Jurkat, Clone E6-1 (cell line): Measurements from ENCODE around the gene SMYD3.

Source experiments
- DNase-seq: peaks from one replicate; pipeline ENCODE4 v3.0.0-alpha.2; 2011; ENCODE audit warnings: low read depth, low spot score
- H3K4me3 ChIP-seq: 2 replicates; pipeline ENCODE4 v1.5.1; 2011; ENCODE audit warnings: mild to moderate bottlenecking, low read length, control low read depth, moderate library complexity

Gene SMYD3

GRCh38 chr1:245871191-245871590, 635.9 kb downstream of the SMYD3 start:
- H3K4me3 ChIP-seq: no peak overlapping the region
- no peak for DNase-seq

DNA sequence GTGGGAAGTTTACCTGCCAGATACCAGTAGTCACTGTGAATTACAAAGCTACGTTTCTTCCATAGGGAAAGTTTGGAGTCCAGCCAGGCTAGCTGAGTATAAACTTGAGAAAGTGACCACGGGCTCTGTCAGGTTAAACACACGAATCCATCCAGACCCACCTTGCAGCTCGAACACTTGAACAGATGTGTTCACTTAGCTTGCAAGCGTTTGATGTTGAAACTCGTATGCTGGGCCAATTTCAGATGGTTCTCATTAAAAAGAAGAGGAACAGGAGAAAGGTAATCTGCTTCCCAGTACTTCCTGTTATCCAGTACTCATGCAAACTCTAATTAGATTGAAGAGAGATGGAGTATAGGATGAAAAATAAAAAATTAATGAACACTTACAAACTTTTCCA, 636.4 kb downstream of the SMYD3 start:
- DNase-seq: no peak
- H3K4me3 ChIP-seq: no peak overlapping the region

GRCh38 chr1:245869847-245870246, 637.2 kb downstream of the SMYD3 start:
- H3K4me3 ChIP-seq: no peak overlapping the region
- DNase-seq: no peak

DNA sequence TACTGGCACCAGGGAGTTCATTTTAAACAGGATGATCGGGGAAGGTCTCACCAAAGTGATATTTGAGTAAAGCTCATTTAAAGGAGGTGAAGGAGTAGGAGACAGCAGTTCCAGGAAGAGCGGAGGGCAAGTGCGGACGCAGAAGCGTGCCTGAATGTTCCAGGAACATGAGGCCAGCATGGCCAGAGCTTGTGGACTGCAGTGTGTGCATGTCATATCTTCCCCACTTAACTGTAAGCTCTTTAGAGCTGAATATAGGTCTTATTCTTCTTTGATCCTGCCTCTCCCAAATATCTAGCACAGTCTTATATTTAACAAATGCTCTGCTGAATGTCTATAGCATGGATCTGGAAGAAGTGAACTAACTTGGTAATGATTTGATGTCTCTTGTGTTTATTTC, 639.3 kb downstream of the SMYD3 start:
- H3K4me3 ChIP-seq: no peak overlapping the region
- no peak for DNase-seq

GRCh38 chr1:245864872-245865271, 642.2 kb downstream of the SMYD3 start:
- no peak overlapping the region for H3K4me3 ChIP-seq

DNA sequence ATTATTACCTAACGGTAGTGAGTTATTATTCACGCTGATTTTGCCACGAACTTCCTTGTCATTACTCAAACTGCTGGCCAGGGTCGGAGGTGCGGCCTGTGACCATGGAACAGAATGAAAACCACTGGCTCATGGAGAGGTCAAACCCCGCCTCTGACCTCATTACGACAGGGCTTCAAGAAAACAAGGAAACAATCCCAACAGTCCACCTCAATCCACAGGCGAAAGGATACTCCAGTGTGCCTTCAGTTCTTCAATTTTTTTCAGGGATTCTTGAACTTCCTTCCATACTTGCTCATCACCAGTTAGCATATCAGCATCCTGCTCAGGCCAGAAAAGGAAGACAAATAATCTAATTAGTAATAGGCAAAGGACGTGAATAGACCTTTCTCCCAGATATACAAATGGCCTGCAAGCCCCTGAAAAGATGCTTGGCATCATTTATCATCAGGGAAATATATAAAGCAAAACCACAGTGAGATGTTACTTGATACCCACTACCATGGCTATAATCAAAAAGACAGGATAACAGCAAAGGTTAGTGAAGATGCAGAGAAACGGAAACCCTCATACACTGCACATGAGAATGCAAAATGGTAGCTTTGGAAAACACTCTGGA, 643.4 kb downstream of the SMYD3 start:
- no peak for DNase-seq
- H3K4me3 ChIP-seq: no peak overlapping the region

More at GRCh38 chr1:245864872-245865271, 642.2 kb downstream of the SMYD3 start:
- no peak for DNase-seq

GRCh38 chr1:245862812-245863540, 644.1 kb downstream of the SMYD3 start:
- no peak for DNase-seq
- no peak overlapping the region for H3K4me3 ChIP-seq

- H3K4me3 ChIP-seq: no peak overlapping the region
Observed at GRCh38 chr1:245860657-245861544, 646.2 kb downstream of the SMYD3 start.

GRCh38 chr1:245859493-245860114, 647.5 kb downstream of the SMYD3 start:
- no peak overlapping the region for H3K4me3 ChIP-seq
- DNase-seq: no peak

More at GRCh38 chr1:245860657-245861544, 646.2 kb downstream of the SMYD3 start:
- no peak for DNase-seq

DNA sequence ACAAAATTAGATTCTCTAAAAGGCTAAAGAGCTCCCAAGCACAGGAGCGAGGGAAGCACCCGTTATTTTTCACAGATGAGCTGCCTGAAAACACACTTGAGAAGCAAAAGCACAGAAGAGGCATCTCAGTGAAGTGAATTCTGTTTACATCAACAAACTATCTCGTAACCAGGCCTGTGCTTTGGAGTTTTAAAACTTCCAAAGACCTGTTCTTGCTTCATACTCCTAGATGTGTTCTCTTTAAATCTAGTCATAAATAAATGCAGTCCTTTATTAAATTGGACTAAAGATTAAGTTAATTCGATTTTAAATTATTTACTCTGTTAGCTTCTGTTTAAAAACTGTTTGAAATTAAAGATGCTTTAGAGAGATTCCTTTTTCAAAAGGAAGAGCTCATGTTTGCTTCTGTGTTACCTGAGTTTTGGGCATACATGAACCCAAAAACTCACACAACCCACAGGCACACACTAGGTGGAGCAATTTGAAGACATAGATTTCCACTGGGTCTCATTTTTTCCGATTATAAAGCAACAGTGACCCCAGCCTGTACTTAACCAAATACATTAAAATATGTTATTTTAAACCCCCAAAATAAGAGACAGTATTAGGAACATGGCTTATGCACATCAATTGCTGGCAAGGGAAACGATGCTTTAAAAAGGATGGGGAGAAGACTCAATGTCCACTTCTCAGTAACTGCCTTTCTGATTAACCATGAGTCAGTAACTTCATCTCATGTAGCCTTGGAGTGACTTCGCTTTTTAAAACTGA, 648.2 kb downstream of the SMYD3 start:
- no peak for DNase-seq
- H3K4me3 ChIP-seq: no peak overlapping the region

- DNase-seq: no peak
Observed at GRCh38 chr1:245858022-245858721, 648.9 kb downstream of the SMYD3 start.

GRCh38 chr1:245856944-245857531, 650.0 kb downstream of the SMYD3 start:
- H3K4me3 ChIP-seq: no peak overlapping the region
- no peak for DNase-seq

More at GRCh38 chr1:245858022-245858721, 648.9 kb downstream of the SMYD3 start:
- H3K4me3 ChIP-seq: no peak overlapping the region

GRCh38 chr1:245855846-245856730, 651.0 kb downstream of the SMYD3 start:
- no peak for DNase-seq
- no peak overlapping the region for H3K4me3 ChIP-seq

DNA sequence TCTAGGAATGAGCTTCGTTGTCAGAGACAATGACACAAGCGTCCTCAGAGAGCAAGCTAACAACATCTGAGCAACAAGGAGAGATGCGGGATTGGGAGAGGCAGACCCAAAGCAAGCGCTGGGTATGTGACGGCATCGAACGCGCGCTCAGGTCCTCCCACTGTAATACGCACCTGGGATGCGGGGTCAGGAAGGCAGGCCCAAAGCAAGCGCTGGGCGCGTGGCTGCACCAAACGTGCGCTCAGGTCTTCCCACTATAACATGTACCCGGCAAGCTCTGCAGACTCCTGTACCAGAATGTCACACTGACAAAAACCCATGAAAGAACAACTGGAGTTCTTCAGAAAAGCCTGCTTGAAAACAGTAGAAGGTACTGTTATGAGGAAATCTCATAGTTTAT, 653.8 kb downstream of the SMYD3 start:
- DNase-seq: no peak
- H3K4me3 ChIP-seq: no peak overlapping the region

DNA sequence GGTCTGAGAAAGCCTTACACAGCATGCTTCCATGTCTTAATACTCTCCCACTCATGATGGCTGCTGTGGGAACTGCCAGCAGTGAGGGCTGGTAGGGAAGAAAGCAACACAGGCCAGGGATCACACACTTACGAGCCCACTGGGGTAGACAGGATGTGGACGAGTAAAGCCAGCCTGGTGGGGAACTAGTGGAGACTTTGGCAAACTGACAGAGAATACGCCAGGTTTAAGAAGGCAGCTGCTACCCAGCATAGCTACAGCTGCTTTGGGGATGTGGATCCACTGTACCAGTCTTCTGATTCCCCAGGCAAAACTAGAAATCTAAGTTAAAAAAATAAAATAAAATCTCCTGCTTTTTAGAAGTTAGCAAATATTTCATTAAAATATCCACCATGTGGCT, 664.0 kb downstream of the SMYD3 start:
- peak; percentile 9 for DNase-seq
- H3K4me3 ChIP-seq: no peak overlapping the region

DNA sequence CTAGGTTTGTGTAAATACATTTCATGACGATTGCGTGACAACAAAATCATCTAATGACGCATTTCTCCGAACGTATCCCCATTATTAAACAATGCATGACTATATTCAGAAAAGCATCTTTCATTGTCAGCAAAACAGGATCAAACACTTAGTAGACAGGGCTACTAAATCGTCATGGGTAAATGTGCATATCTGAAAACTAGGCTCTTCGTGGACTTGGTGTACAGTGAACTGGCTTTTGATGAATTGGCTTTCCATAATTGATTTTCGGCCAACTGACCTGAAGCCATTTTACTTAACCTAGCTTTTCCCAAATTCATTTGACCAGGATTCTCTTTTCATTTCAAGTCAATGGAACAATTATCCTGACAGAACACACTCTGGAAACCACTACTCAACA, 665.0 kb downstream of the SMYD3 start:
- no peak for DNase-seq
- no peak overlapping the region for H3K4me3 ChIP-seq

- DNase-seq: no peak
- no peak overlapping the region for H3K4me3 ChIP-seq
Observed at GRCh38 chr1:245840971-245841370, 666.1 kb downstream of the SMYD3 start.
